HepG2 (cell line): ENCODE results near the gene NPTXR. TPM values are rescaled to one million over a fixed set of nuclear protein-coding genes. Genes with fewer than 3 reads are reported as not detected.
A peak's percentile ranks its signal among the peaks of the same experiment; 100 is the strongest.

Source experiments
- ADNP ChIP-seq: sonication (generic); formaldehyde crosslinking; IDR thresholded peaks from 2 replicates; pipeline ENCODE4 v1.4.0; 2020; ENCODE audit warnings: missing genetic modification reagents
- ELF1 ChIP-seq: sonication (generic); formaldehyde crosslinking; IDR thresholded peaks from 2 replicates; pipeline ENCODE4 v1.4.0; 2020; ENCODE audit warnings: missing genetic modification reagents
- ELF3 ChIP-seq: IDR thresholded peaks from 2 replicates; pipeline ENCODE4 v1.6.1; 2016; ENCODE audit warnings: missing genetic modification reagents, missing compliant biosample characterization
- HMGA1 ChIP-seq: sonication (generic); formaldehyde crosslinking; conservative IDR thresholded peaks from 2 replicates; pipeline ENCODE4 v1.4.0; 2020; ENCODE audit warnings: missing genetic modification reagents
- MAFG ChIP-seq: sonication (generic); formaldehyde crosslinking; IDR thresholded peaks from 2 replicates; pipeline ENCODE4 v1.5.1; 2020; ENCODE audit warnings: mild to moderate bottlenecking, missing genetic modification reagents
- MBD4 ChIP-seq: IDR thresholded peaks from 2 replicates; pipeline ENCODE4 v1.6.1; 2012; ENCODE audit warnings: low read length, inconsistent platforms, borderline replicate concordance
- MBNL3 ChIP-seq: fragments of 250-450 bp; sonication (Bioruptor Pico); conservative IDR thresholded peaks from 2 replicates; pipeline ENCODE4 v1.8.0; 2022; ENCODE audit warnings: mild to moderate bottlenecking, inconsistent platforms
- NBN ChIP-seq: fragments of 450-650 bp; conservative IDR thresholded peaks from 2 replicates; pipeline ENCODE4 v1.6.1; 2017
- NFE2 ChIP-seq: sonication (generic); formaldehyde crosslinking; IDR thresholded peaks from 2 replicates; pipeline ENCODE4 v1.4.0; 2020; ENCODE audit warnings: missing genetic modification reagents
- SETDB1 ChIP-seq: sonication (generic); formaldehyde crosslinking; IDR thresholded peaks from 2 replicates; pipeline ENCODE4 v1.5.1; 2020; ENCODE audit warnings: missing genetic modification reagents, mild to moderate bottlenecking, borderline replicate concordance
- SMYD3 ChIP-seq: sonication (generic); formaldehyde crosslinking; IDR thresholded peaks from 2 replicates; pipeline ENCODE4 v1.8.1; 2023; ENCODE audit warnings: mild to moderate bottlenecking, missing genetic modification reagents
- XRCC5 ChIP-seq: fragments of 200-400 bp; formaldehyde crosslinking; optimal IDR thresholded peaks from 2 replicates; pipeline ENCODE3; 2017; ENCODE audit warnings: mild to moderate bottlenecking, low read length
- ZBTB8A ChIP-seq: sonication (generic); formaldehyde crosslinking; IDR thresholded peaks from 2 replicates; pipeline ENCODE4 v1.4.0; 2020; ENCODE audit warnings: mild to moderate bottlenecking, low read depth, missing genetic modification reagents, borderline replicate concordance
- ZC3H13 ChIP-seq: sonication (generic); formaldehyde crosslinking; IDR thresholded peaks from 2 replicates; pipeline ENCODE4 v1.8.1; 2023; ENCODE audit warnings: mild to moderate bottlenecking, missing genetic modification reagents, moderate library complexity
- ZKSCAN1 ChIP-seq: fragments of 150-350 bp; IDR thresholded peaks from 2 replicates; pipeline ENCODE4 v1.6.1; 2014; ENCODE audit warnings: low read length
- ZKSCAN5 ChIP-seq: sonication (generic); formaldehyde crosslinking; IDR thresholded peaks from 2 replicates; pipeline ENCODE4 v1.5.1; 2020; ENCODE audit warnings: mild to moderate bottlenecking, missing genetic modification reagents
- ZNF296 ChIP-seq: sonication (generic); formaldehyde crosslinking; conservative IDR thresholded peaks from 2 replicates; pipeline ENCODE4 v1.5.0; 2020; ENCODE audit warnings: mild to moderate bottlenecking, missing genetic modification reagents
- ZNF331 ChIP-seq: sonication (generic); formaldehyde crosslinking; IDR thresholded peaks from 2 replicates; pipeline ENCODE4 v1.4.0; 2020; ENCODE audit warnings: missing genetic modification reagents
- ZNF563 ChIP-seq: sonication (generic); formaldehyde crosslinking; IDR thresholded peaks from 2 replicates; pipeline ENCODE4 v1.8.0; 2022; ENCODE audit warnings: mild to moderate bottlenecking, moderate library complexity, missing genetic modification reagents
- ZNF572 ChIP-seq: sonication (generic); formaldehyde crosslinking; IDR thresholded peaks from 2 replicates; pipeline ENCODE4 v1.5.1; 2020; ENCODE audit warnings: mild to moderate bottlenecking, missing genetic modification reagents
- ZNF713 ChIP-seq: sonication (generic); formaldehyde crosslinking; IDR thresholded peaks from 2 replicates; pipeline ENCODE4 v1.4.0; 2020; ENCODE audit warnings: mild to moderate bottlenecking, missing genetic modification reagents
- ZNF782 ChIP-seq: sonication (generic); formaldehyde crosslinking; IDR thresholded peaks from 2 replicates; pipeline ENCODE4 v1.4.0; 2020; ENCODE audit warnings: missing genetic modification reagents, mild to moderate bottlenecking, borderline replicate concordance
- ZNF788 ChIP-seq: sonication (generic); formaldehyde crosslinking; IDR thresholded peaks from 2 replicates; pipeline ENCODE4 v1.5.0; 2020; ENCODE audit warnings: mild to moderate bottlenecking, missing genetic modification reagents, borderline replicate concordance
- polyA plus RNA-seq, 8 experiments: library from polyadenylated mRNA; depleted of rRNA in 3 of 8; stranded (reverse) in 7 of 8; unstranded in 1 of 8; fragments of >200 nt; fragmentation: Illumina TruSeq in 4 of 8; extraction: Trizol in 4 of 8; gene quantifications; 2 replicates each; pipeline versions ENCODE4 v1.2.1 to v1.2.3, GENCODE V29; 2011 to 2016; ENCODE audit warnings: low read depth in 4 of 8, missing spikeins in 1 of 8, mixed read lengths in 1 of 8; ENCODE audit not compliant: insufficient read depth in 1 of 8
- total RNA-seq, 5 experiments: library from RNA; depleted of rRNA; stranded (reverse); fragments of >200 nt; fragmentation: Illumina TruSeq; extraction: Trizol; gene quantifications; 2 replicates each; pipeline ENCODE4 v1.2.3, GENCODE V29; 2016; ENCODE audit warnings: low read depth in 1 of 5
- TF ChIP-seq, protein P1 (sequence below): IDR thresholded peaks from 2 replicates; pipeline ENCODE4 v1.6.1; 2016; ENCODE audit warnings: missing genetic modification reagents, missing compliant biosample characterization
- TF ChIP-seq, protein P2 (sequence below): IDR thresholded peaks from 2 replicates; pipeline ENCODE4 v1.6.1; 2016; ENCODE audit warnings: low read depth
- TF ChIP-seq, protein P3 (sequence below): sonication (generic); formaldehyde crosslinking; IDR thresholded peaks from 2 replicates; pipeline ENCODE4 v1.4.0; 2020; ENCODE audit warnings: missing genetic modification reagents; ENCODE audit errors: not compliant biosample characterization
- TF ChIP-seq, protein P4 (sequence below): fragments of 450-650 bp; IDR thresholded peaks from 2 replicates; pipeline ENCODE4 v1.6.1; 2017
- TF ChIP-seq, protein P5 (sequence below), 2 experiments: sonication (generic) in 1 of 2; formaldehyde crosslinking in 1 of 2; IDR thresholded peaks; 2 replicates each; pipeline versions ENCODE4 v1.5.1 to v1.6.1; 2011 to 2020; ENCODE audit warnings: borderline replicate concordance in 1 of 2, low read depth in 1 of 2, low read length in 1 of 2, mild to moderate bottlenecking in 1 of 2, missing genetic modification reagents in 1 of 2, moderate library complexity in 1 of 2

The NPTXR gene
- total and polyA plus RNA-seq, 2 of the 13 experiments (the other 11 are each of a cell fraction or from before 2014, with no cell fraction given), result 2.6 to 4.8 TPM

DNA sequence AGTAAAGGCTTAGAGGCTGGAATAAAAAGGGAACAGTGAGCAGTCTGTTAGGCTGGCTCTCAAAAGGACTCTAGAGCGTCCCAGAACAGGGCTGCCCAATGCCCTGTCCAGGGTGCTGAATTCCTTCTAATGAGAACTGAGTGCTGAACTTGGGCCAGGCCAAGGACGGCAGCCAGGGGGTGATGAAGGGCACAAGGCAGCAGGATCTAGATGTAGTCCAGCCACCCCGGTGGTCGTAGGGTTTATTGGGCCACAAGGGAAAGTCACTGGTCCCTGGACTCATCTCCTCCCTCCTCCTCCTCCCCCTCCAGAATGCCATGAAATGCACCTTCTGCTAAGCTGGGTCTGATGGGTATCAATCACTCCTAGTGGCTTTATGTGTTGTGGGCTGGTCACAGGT, 19.2 kb downstream of the NPTXR start (continued):
- TF ChIP-seq, protein P1, sequence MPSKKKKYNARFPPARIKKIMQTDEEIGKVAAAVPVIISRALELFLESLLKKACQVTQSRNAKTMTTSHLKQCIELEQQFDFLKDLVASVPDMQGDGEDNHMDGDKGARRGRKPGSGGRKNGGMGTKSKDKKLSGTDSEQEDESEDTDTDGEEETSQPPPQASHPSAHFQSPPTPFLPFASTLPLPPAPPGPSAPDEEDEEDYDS (CRISPR knock-in tag), result peak; percentile 50; the same call in 1 of the 2 replicates
- no peak for TF ChIP-seq ZBTB8A
- TF ChIP-seq, protein P2, sequence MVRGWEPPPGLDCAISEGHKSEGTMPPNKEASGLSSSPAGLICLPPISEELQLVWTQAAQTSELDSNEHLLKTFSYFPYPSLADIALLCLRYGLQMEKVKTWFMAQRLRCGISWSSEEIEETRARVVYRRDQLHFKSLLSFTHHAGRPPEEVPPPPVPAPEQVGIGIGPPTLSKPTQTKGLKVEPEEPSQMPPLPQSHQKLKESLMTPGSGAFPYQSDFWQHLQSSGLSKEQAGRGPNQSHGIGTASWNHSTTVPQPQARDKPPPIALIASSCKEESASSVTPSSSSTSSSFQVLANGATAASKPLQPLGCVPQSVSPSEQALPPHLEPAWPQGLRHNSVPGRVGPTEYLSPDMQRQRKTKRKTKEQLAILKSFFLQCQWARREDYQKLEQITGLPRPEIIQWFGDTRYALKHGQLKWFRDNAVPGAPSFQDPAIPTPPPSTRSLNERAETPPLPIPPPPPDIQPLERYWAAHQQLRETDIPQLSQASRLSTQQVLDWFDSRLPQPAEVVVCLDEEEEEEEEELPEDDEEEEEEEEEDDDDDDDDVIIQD (CRISPR knock-in tag), result peak; percentile 45; the same call in 1 of the 2 replicates
- no peak for TF ChIP-seq ZNF782 (CRISPR knock-in tag)
- TF ChIP-seq NFE2 (CRISPR knock-in tag), result no peak
- no peak for TF ChIP-seq ZKSCAN5 (CRISPR knock-in tag)
- TF ChIP-seq ZNF713 (CRISPR knock-in tag), result no peak
- no peak for TF ChIP-seq SETDB1 (CRISPR knock-in tag)
- TF ChIP-seq, protein P3, sequence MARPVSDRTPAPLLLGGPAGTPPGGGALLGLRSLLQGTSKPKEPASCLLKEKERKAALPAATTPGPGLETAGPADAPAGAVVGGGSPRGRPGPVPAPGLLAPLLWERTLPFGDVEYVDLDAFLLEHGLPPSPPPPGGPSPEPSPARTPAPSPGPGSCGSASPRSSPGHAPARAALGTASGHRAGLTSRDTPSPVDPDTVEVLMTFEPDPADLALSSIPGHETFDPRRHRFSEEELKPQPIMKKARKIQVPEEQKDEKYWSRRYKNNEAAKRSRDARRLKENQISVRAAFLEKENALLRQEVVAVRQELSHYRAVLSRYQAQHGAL (CRISPR knock-in tag), result no peak
- TF ChIP-seq, protein P4, sequence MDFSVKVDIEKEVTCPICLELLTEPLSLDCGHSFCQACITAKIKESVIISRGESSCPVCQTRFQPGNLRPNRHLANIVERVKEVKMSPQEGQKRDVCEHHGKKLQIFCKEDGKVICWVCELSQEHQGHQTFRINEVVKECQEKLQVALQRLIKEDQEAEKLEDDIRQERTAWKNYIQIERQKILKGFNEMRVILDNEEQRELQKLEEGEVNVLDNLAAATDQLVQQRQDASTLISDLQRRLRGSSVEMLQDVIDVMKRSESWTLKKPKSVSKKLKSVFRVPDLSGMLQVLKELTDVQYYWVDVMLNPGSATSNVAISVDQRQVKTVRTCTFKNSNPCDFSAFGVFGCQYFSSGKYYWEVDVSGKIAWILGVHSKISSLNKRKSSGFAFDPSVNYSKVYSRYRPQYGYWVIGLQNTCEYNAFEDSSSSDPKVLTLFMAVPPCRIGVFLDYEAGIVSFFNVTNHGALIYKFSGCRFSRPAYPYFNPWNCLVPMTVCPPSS, result no peak
- TF ChIP-seq, protein P5, sequence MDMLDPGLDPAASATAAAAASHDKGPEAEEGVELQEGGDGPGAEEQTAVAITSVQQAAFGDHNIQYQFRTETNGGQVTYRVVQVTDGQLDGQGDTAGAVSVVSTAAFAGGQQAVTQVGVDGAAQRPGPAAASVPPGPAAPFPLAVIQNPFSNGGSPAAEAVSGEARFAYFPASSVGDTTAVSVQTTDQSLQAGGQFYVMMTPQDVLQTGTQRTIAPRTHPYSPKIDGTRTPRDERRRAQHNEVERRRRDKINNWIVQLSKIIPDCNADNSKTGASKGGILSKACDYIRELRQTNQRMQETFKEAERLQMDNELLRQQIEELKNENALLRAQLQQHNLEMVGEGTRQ (IDR thresholded peaks at IDR 0.05; ENCODE audit: low read depth, low read length), result no peak
- TF ChIP-seq, protein P5 (CRISPR knock-in tag; IDR thresholded peaks at IDR 0.05; ENCODE audit: borderline replicate concordance), result no peak
- TF ChIP-seq SMYD3 (CRISPR knock-in tag), result no peak
- TF ChIP-seq HMGA1 (CRISPR knock-in tag), result no peak
- peak; percentile 54 for TF ChIP-seq XRCC5
- TF ChIP-seq MAFG (CRISPR knock-in tag), result no peak
- no peak for TF ChIP-seq NBN
- no peak for TF ChIP-seq MBNL3 (CRISPR knock-in tag)
- TF ChIP-seq ZC3H13 (CRISPR knock-in tag), result no peak
- TF ChIP-seq ZKSCAN1, result no peak
- TF ChIP-seq ZNF572 (CRISPR knock-in tag), result no peak
- no peak for TF ChIP-seq ZNF563 (CRISPR knock-in tag)
- peak; percentile 69 for TF ChIP-seq ELF3
- TF ChIP-seq MBD4, result no peak
- peak; percentile 96 for TF ChIP-seq ZNF331 (CRISPR knock-in tag)
- TF ChIP-seq ZNF296 (CRISPR knock-in tag), result 0 out of 2 replicates have a peak, but pooled peaks have one; percentile 34
- no peak for TF ChIP-seq ZNF788
- no peak for TF ChIP-seq ADNP (CRISPR knock-in tag)
- TF ChIP-seq ELF1 (CRISPR knock-in tag), result 0 out of 2 replicates have a peak, but pooled peaks have one; percentile 13
